ENCODE measurements around the gene SAMD4B.

Gene SAMD4B

DNA sequence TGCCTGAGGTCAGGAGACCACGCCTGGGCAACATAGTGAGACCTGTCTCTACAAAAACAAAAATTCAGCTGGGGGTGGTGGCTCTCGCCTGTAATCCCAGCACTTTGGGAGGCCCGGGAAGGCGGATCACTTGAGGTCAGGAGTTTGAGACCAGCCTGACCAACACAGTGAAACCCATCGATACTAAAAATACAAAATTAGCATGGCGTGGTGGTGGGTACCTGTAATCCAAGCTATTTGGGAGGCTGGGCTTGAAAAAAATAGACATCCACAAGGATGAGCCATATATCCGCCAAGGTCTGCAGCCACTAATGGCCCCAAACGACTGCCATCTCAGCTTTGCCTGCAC is 90.4 kb downstream of the SAMD4B start:
- in situ Hi-C loops (cut with HindIII; ENCODE audit: low sequenced_read_pairs): no loop called here
- TF ChIP-seq, protein P1, sequence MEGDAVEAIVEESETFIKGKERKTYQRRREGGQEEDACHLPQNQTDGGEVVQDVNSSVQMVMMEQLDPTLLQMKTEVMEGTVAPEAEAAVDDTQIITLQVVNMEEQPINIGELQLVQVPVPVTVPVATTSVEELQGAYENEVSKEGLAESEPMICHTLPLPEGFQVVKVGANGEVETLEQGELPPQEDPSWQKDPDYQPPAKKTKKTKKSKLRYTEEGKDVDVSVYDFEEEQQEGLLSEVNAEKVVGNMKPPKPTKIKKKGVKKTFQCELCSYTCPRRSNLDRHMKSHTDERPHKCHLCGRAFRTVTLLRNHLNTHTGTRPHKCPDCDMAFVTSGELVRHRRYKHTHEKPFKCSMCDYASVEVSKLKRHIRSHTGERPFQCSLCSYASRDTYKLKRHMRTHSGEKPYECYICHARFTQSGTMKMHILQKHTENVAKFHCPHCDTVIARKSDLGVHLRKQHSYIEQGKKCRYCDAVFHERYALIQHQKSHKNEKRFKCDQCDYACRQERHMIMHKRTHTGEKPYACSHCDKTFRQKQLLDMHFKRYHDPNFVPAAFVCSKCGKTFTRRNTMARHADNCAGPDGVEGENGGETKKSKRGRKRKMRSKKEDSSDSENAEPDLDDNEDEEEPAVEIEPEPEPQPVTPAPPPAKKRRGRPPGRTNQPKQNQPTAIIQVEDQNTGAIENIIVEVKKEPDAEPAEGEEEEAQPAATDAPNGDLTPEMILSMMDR (IDR thresholded peaks at IDR 0.05; ENCODE audit: low read depth, low read length): no peak
- H3K4me3 ChIP-seq (ENCODE audit: low read depth, low read length): no peak overlapping the region
- no peak for DNase-seq (ENCODE audit: low read depth, low spot score)

DNA sequence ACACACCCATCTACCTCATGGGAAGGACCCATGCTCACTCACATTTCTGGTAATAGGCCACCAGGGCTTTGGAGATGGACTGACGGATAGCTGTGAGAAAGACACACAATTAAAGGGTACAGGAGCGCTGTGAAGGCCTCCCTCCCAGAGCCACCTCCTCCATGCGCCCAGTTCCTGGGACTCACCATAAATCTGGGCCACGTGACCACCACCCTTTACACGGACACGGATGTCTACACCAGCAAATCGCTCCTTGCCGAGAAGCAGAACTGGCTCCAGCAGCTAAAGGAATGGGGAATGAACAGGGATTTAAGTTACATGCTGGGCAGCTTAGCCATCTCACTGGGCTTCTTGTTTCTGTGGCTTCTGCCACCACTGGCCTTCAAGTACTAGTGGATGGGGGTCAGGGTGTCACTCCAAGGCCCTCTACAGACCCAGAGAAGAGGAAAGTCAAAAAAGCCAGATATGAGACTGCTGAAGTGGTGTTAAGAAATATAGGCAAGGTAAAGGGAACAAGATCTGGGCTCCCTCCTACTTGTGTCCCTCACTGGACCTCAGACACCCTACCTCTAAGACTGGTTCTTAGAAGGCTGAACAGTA is 91.4 kb downstream of the SAMD4B start:
- no peak overlapping the region for H3K4me3 ChIP-seq (ENCODE audit: low read depth, low read length)
- in situ Hi-C loops (cut with HindIII; ENCODE audit: low sequenced_read_pairs): no loop called here
- TF ChIP-seq, protein P1 (IDR thresholded peaks at IDR 0.05; ENCODE audit: low read depth, low read length): no peak
- DNase-seq (ENCODE audit: low read depth, low spot score): no peak

DNA sequence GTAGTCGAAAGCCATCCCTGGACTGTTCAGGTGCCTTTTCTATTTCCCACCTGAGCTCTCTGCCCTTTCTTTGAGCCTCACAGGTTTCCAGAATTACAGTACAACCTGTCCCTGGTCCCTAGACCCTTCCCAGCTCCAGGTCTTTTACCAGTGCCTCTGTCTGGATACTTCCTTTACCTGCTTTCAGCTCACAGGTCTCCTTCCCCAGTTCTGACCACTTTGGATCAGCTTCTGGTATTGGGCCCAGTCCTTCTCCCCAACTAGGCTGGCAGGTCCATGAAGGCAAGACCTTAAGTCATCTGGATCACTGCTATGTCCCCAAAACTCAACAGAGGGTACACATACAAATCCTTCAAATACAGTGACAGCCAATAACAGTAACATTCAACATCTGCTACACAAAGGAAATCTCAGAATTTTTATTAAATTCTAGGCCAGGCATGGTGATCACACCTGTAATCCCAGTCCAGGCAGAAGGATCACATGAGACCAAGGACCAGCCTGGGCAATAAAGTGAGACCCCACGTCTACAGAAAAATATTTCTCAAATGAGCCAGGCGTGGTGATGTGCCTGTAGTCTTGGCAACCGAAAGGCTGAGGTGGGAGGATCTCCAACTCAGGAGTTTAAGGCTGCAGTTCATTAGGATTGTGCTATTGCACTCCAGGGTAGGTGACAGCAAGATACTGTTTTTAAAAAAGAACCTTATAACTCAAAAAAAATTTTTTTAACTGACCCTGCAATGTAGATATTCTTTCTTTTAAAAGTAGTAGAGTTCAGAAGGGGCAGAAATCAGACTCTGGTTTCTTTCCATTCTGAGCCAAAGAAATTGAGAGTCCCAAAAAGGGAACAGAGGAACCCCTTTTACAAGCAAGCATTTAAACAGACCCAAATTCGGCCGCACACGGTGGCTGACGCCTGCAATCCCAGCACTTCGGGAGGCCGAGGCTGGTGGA is 92.2 kb downstream of the SAMD4B start:
- in situ Hi-C loops (cut with HindIII; ENCODE audit: low sequenced_read_pairs): no loop called here
- peak overlapping the region; percentile 99 for H3K4me3 ChIP-seq (ENCODE audit: low read depth, low read length)
- TF ChIP-seq, protein P1 (IDR thresholded peaks at IDR 0.05; ENCODE audit: low read depth, low read length): no peak
- DNase-seq (ENCODE audit: low read depth, low spot score): no peak

All from astrocyte of the spinal cord (primary cell).